C4-2B (cell line): ENCODE data around the gene NOTUM.

Experiments used
- CTCF ChIP-seq: fragments of 450-650 bp; conservative IDR thresholded peaks from 2 replicates; pipeline ENCODE4 v1.5.1; 2017; ENCODE audit warnings: mild to moderate bottlenecking
- ZFX ChIP-seq: fragments of 450-650 bp; IDR thresholded peaks from 2 replicates; pipeline ENCODE4 v1.6.1; 2017

GRCh38 chr17:81991684-81992305, 30.8 kb upstream of the NOTUM start:
- TF ChIP-seq CTCF: no peak
- TF ChIP-seq ZFX: no peak
